NB4 (cell line): ENCODE measurements around the gene LRP1B.

Experiments used
- CTCF ChIP-seq: IDR thresholded peaks from one replicate; pipeline ENCODE4 v1.5.1; 2012; ENCODE audit warnings: low read depth, low read length
- POLR2A ChIP-seq: IDR thresholded peaks from 2 replicates; pipeline ENCODE4 v1.6.1; 2011; ENCODE audit warnings: mild to moderate bottlenecking; ENCODE audit not compliant: insufficient read length; ENCODE audit errors: extremely low read depth

- no peak for TF ChIP-seq CTCF
- no peak for TF ChIP-seq POLR2A
Observed at GRCh38 chr2:141591787-141592186, 539.0 kb downstream of the LRP1B start.
